ENCODE measurements around the gene TDRD1.

DNA sequence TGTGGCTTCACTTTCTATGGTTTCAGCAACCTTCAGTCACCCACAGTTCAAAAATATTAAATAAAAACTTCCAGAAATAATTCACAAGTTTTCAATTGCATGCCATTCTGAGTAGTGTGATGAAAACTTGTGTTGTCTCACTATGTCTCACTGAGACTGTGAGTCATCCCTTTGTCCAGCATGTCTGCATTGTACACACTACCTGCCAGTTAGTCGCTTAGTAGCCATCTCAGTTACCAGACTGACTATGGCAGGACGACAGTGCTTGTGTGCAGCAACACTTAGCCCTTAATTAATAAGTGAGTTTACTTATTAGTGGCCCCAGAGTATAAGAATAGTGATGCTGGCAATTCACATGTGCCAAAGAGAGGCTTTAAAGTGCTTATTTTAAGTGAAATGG lies 27.7 kb upstream of the TDRD1 start:
- TF ChIP-seq, protein P1, sequence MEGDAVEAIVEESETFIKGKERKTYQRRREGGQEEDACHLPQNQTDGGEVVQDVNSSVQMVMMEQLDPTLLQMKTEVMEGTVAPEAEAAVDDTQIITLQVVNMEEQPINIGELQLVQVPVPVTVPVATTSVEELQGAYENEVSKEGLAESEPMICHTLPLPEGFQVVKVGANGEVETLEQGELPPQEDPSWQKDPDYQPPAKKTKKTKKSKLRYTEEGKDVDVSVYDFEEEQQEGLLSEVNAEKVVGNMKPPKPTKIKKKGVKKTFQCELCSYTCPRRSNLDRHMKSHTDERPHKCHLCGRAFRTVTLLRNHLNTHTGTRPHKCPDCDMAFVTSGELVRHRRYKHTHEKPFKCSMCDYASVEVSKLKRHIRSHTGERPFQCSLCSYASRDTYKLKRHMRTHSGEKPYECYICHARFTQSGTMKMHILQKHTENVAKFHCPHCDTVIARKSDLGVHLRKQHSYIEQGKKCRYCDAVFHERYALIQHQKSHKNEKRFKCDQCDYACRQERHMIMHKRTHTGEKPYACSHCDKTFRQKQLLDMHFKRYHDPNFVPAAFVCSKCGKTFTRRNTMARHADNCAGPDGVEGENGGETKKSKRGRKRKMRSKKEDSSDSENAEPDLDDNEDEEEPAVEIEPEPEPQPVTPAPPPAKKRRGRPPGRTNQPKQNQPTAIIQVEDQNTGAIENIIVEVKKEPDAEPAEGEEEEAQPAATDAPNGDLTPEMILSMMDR (IDR thresholded peaks at IDR 0.05) = no peak
- TF ChIP-seq EZH2 (IDR thresholded peaks at IDR 0.05) = no peak
- TF ChIP-seq EZH2phosphoT487 (IDR thresholded peaks at IDR 0.05) = no peak
